ENCODE measurements around the gene UBAC2. TPM values are rescaled to one million over a fixed set of nuclear protein-coding genes. Genes with fewer than 3 reads are reported as not detected.
A peak's percentile ranks its signal among the peaks of the same experiment; 100 is the strongest.

Gene UBAC2
- polyA plus RNA-seq, 1 donor = 93.5 TPM

DNA sequence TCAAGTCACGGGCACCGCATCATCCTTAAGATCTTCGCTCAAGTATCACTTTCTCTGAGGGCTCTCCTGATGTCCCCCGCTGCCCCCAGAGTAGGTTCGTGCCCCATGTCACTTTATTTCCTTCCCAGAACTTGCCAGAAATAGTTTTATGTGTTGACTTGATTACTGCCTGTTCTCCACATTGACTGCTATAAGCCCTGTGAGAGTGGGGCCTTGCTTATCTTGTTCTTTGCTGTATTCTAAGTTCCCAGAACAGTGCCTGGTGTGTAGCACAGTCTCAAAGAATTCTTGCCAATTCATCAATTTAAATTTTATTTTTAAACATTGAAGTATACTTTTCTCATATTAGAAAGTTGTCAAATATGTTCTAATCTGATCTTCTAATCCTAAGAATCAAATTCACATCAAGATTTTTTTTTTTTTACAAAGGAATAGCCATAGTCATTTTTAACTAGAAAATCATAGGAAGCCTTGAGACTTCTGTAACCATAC lies 138.6 kb downstream of the UBAC2 start:
- DNase-seq = no peak

- DNase-seq = no peak
Observed at GRCh38 chr13:99339736-99340397, 139.2 kb downstream of the UBAC2 start.

GRCh38 chr13:99340638-99341037 lies 140.0 kb downstream of the UBAC2 start:
- DNase-seq = no peak

DNA sequence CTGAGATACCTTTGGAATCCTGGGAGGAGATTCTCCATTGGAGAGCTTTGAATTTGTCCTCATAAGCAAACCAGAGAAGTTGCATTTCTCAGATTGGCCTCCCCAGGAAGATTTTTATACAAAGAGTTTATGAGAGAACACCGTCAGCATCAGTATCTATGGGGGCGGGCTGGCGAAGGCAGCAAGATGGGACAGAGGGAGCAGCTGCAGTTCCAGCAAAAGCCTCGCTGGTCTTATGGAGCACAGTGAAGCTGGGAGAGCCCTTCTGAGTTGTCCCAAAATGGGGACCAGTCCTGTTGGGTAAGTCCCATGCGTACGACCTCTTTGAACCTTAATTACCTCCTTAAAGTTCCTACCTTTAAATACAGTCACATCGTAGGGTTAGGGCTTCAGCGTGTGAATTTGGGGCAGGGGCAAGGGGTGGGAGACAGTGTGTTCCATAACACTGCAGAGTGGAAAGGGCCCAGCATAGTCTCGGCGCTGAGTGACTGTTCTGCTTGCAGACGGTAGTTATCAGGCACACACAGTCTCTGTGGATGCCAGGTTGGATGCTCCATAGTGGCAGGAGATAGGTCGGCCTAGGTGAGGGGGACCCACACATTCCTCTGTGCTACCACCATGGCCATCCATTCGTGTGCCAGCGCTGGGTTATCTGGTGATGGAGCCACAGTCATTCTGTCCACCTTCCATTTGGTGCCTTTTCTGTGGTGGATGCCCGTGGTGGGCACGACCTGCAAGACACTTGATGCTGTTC lies 141.5 kb downstream of the UBAC2 start:
- DNase-seq = no peak

GRCh38 chr13:99342723-99343315 lies 142.2 kb downstream of the UBAC2 start:
- no peak for DNase-seq

DNA sequence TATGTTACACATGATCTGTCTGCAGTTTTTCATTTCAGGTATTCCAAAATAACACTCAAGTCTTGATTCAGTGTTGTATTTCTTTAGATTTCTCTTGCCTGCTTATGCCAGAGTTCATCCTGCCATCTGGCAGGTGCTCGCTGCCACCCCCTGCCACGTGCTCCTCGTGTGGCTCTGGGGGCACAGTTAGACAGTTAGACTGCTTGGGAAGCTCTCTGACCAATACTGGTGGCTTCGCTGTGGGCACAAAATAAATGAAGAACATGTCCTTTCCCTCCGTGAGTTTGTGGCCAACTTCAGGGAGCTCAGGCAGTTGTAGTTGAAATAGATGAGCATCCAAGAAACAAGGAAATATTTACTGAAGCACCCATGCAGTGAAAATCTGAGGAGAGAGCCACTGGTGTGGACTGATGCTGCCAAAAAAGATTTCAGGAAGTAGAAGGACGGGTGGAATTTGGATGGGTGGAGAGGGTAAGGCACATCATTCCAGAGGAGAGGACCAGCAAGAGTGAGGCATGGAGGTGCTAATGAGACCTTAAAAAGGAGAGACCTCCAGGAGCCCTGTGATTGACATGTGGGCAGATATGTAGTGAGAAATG lies 144.1 kb downstream of the UBAC2 start:
- no peak for DNase-seq

GRCh38 chr13:99345345-99345744 lies 144.7 kb downstream of the UBAC2 start:
- DNase-seq = no peak

DNA sequence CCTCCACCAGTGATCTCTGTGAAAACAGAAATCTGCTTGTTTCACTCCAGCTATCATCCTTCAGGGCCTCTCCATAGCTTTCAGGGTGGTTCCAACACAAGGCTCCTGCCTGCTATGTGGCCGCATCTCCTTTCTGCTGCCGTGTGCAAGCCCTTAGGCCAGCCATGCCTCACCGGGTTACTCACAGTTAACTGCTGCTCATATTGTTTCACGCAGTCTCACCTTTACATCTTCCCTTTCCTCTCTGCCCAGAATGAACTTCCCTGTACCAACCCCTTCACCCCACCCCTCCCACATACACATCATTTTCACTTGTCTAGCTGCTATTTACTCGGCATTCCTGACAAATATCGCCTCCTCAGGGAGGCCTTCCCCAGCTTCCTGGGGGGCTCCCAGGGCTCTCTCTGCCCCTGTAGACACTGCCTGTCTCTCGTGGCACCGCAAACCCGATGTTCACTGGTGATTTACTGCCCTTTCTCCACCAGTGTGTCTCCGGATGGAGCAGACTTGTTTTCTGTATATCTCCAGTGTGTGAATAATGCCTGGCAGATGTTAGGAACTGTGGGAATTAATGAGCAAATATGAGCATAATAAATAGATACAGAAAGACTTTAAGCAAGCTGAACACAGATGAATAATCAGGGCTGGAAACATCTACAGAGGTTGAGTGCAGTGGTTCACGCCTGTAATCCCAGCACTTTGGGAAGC lies 145.8 kb downstream of the UBAC2 start:
- DNase-seq = no peak

DNA sequence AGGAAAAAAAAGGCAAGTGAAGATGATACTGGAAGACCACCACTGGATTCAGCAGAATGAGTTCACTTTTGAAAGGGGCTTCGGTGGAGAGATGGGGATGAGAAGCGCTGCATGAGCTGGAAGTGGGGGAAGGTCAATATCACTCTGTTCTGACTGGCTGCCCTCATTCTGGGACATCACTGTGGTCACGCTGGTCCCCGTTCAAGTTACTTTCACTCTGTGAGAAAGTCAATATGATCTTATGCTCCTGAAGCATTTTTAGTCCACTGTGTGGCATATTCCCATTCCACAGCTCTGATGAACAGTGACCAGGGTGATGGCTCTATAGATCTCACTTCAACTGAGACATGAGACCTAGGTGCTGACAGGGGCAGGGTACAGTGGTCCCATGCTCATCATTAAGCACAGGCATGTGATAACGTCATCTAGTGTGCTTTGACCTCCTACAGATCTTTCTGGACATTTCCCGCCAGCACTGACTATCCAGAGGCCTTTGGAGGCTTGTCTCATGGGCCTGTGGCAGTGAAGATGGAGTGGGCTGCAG lies 146.8 kb downstream of the UBAC2 start:
- DNase-seq = no peak

GRCh38 chr13:99347911-99348451 lies 147.3 kb downstream of the UBAC2 start:
- DNase-seq = no peak

DNA sequence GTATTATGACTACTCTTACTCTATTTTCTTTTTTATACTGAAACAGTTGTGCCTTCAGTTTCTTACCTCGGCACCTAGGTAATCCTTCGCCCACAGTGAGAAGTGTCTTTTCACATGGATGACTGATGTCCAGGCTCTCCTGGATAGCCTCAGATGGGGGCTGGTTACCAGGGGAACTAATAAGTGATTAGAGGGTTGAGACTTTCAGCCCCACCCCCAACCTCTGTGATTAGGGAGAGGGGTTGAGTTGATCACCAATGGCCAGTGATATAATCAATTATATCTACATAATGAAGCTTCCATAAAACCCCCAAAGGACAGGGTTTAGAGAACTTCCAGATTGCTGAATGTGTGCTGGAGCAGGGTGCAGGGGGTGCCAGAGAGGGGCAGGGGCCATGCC lies 149.5 kb downstream of the UBAC2 start:
- DNase-seq = no peak

GRCh38 chr13:99351772-99352171 lies 151.1 kb downstream of the UBAC2 start:
- DNase-seq = no peak

GRCh38 chr13:99352351-99353245 lies 151.9 kb downstream of the UBAC2 start:
- no peak for DNase-seq

DNA sequence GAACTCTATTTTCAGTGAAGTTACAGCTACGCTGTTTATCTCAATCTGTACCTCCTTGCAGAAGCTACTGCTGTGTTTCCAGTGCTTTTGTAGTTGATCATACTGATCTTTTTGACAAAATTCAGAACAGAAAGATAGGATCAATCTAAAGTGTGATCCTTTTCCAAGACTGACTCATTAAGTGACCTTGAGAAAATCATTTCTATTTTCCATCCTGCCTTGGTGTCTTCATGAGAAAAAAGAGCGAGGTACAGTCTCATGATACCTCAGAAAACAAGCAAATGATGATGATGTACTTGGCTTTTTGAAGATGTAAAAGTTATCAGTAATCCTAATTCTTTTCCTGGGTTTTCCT lies 152.6 kb downstream of the UBAC2 start:
- DNase-seq = no peak

DNA sequence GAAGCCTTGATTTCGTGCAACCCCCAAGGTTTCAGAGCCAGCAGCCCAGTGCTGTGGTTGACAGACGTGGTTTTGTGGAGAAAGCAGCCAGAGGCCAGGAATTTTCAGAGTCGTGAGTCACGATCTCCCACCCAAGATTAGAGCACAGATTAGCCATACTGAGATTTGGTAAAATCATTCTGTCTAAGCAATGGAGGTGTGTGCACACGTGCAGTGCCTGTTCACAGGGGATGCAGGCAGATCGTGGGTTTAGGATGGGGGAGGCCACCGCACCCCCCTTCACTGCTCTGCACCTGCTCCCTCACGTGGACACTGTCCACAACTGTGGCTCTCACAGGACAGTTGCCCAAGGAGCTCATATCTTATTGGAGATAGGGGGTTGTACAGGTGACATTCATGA lies 153.2 kb downstream of the UBAC2 start:
- no peak for DNase-seq

DNA sequence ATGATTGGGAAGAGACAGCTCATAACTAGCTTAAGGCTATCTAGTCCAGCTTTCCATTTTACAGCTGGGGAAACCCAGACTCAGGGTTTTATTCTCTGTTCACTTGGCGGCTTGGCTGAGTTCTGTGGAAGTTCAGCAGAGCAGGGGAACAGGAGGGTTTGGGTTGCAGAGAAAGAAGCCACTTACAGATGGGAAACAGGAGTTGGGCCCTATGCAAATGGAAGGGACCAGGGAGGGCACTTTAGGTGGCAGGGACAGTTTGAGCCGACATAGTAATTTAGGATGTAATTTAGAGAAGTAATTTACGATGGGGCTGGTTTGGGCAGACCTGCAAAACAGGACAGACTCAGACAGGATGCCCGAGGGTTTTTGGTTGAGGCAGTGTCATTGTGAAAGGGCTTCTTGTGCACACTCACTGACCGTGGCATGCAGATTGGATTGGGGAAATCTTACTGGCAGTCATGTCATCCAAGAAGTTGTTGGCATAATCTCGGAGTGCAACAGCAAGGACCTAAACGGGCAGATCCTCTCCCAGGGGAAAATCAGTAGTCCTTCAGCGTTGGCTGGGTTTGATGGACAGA lies 153.8 kb downstream of the UBAC2 start:
- DNase-seq = no peak

DNA sequence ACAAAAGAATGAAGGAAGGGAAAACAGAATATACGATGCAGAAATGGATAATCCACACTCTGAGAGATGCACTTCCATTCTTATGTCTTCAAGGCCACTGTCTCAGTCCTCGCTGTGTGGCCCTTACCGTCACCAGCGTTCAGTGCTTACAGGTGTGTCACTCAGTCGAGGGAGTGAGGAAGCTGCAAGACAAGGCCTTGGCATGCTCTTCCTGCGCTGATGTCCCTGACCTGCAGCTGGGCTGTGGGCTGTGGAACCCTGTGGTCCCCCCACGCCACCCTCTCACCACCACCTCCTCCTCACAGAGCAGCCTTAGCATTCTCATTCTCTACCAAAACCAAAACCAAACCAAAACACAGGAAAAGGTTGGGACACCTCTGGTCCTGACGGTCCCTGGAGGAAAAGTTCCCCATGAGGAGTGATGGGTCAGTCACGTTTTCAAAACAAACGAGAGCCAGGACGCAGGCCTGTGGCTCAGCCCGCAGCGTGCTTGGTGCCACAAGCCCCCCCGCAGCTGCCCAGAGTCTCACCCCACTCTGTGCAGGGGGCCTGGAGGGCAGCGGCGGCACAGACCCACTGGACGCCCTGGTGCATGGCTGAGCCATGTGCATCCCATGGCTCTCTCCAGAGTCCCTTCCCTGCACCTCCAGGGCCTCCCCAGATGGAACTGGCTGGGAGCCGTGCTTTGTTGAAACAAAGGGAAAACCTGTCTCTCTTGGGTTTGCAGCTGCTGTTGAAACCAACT lies 154.8 kb downstream of the UBAC2 start:
- no peak for DNase-seq

GRCh38 chr13:99356012-99356261 lies 155.3 kb downstream of the UBAC2 start:
- no peak for DNase-seq

GRCh38 chr13:99356262-99357091 lies 155.8 kb downstream of the UBAC2 start:
- DNase-seq = peak; percentile 61

Measured in left kidney (tissue), 2 donors.